GM19023 (cell line): ENCODE results near the gene SETD6.
A peak's percentile ranks its signal among the peaks of the same experiment; 100 is the strongest.

Experiments
- ATAC-seq: cut with Tn5 transposase; IDR thresholded peaks from one replicate; pipeline ENCODE4 v1.9.1; 2021; ENCODE audit warnings: mild to moderate bottlenecking, moderate library complexity; ENCODE audit not compliant: unreplicated experiment

SETD6 gene

GRCh38 chr16:58492735-58493134, 22.6 kb upstream of the SETD6 start:
- no peak for ATAC-seq

GRCh38 chr16:58493756-58494431, 21.4 kb upstream of the SETD6 start:
- ATAC-seq: no peak

GRCh38 chr16:58494981-58495520, 20.3 kb upstream of the SETD6 start:
- ATAC-seq: peak; percentile 49

GRCh38 chr16:58495521-58496331, 19.6 kb upstream of the SETD6 start:
- no peak for ATAC-seq

GRCh38 chr16:58497468-58497867, 17.8 kb upstream of the SETD6 start:
- no peak for ATAC-seq

- no peak for ATAC-seq
Observed at GRCh38 chr16:58497935-58498334, 17.4 kb upstream of the SETD6 start.

GRCh38 chr16:58498341-58499091, 16.8 kb upstream of the SETD6 start:
- ATAC-seq: no peak

- ATAC-seq: no peak
Observed at GRCh38 chr16:58499092-58499511, 16.2 kb upstream of the SETD6 start.

- peak; percentile 64 for ATAC-seq
Observed at GRCh38 chr16:58499615-58500351, 15.5 kb upstream of the SETD6 start, which contains the start of gene NDRG4. NDRG4 (plus strand) TSS chr16:58500143; CDS start chr16:58500249, 106 bp downstream.

- no peak for ATAC-seq
Observed at GRCh38 chr16:58500430-58501241, 14.7 kb upstream of the SETD6 start.

GRCh38 chr16:58501242-58502131, 13.8 kb upstream of the SETD6 start:
- no peak for ATAC-seq

- no peak for ATAC-seq
Observed at GRCh38 chr16:58502217-58502921, 12.9 kb upstream of the SETD6 start.

- ATAC-seq: no peak
Observed at GRCh38 chr16:58503166-58503862, 12.0 kb upstream of the SETD6 start.

- no peak for ATAC-seq
Observed at GRCh38 chr16:58503863-58504688, 11.2 kb upstream of the SETD6 start.

- ATAC-seq: no peak
Observed at GRCh38 chr16:58506241-58507194, 8.8 kb upstream of the SETD6 start.
